ENCODE data around the gene OR13C5.
"Not testable (repeated sequence)": the region's sequence is repeated elsewhere in the genome, so short reads cannot be mapped to it uniquely, and the experiment has no call there.

Gene OR13C5, protein sequence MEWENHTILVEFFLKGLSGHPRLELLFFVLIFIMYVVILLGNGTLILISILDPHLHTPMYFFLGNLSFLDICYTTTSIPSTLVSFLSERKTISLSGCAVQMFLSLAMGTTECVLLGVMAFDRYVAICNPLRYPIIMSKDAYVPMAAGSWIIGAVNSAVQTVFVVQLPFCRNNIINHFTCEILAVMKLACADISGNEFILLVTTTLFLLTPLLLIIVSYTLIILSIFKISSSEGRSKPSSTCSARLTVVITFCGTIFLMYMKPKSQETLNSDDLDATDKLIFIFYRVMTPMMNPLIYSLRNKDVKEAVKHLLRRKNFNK

DNA sequence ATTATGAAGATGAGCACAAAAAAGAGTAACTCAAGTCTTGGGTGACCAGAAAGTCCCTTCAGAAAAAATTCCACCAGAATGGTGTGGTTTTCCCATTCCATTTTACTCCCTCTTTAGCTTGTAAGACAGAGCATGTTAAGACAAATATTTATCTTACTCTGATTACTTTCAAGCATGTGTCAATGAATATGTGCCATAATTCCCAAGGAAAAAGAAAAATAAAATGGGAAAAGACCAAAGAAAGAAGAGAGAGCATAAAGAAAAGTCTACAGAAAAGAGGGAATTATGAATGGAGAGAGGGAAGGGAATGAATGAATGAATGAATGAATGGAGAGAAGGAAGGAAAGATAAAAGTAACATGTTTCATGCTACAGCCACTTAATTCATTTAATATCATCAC lies at the start of gene OR13C5:
Gene OR13C5 (minus strand): TSS at position 101 of the 400 bp plus-strand sequence. CDS start 0 bp downstream, at position 101.
- H3K4me1 Mint-ChIP-seq; DNase-seq; H3K27me3 Mint-ChIP-seq (ENCODE audit: low read depth, poor library complexity); H3K36me3 Mint-ChIP-seq (ENCODE audit: low read depth); H3K27ac Mint-ChIP-seq; H3K9me3 Mint-ChIP-seq; H3K4me3 Mint-ChIP-seq: not testable (repeated sequence)

DNA sequence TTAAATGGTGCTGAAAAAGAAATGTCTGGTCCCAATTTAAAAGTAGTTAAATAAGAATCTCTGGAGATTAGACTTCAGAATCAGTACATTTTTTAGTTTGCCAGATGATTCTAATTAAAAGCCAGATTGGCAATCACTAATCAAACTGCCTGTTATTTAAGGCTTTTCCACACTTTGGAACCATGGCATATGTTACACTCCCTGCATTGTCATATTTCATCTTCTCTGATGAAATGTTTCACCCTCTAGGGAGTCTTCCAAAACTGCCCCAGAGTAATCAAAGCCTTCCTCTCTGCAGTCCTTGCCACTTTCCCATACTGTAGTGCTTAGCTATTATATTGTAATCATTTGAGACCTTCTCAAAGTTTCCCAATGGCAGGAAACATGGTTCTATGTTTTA lies 36.2 kb upstream of the OR13C5 start:
- Mint-ChIP-seq H3K4me3 (no peak overlapping the region), H3K36me3 (ENCODE audit: low read depth) (no peaks in the 10 kb centered on the region), H3K4me1 (no peaks in the 10 kb centered on the region), H3K9me3 (peaks cover 24% of the 10 kb centered on the region), H3K27me3 (ENCODE audit: low read depth, poor library complexity) (no peaks in the 10 kb centered on the region), H3K27ac (no peak overlapping the region)
- no peak for DNase-seq
- TF ChIP-seq, protein P1, sequence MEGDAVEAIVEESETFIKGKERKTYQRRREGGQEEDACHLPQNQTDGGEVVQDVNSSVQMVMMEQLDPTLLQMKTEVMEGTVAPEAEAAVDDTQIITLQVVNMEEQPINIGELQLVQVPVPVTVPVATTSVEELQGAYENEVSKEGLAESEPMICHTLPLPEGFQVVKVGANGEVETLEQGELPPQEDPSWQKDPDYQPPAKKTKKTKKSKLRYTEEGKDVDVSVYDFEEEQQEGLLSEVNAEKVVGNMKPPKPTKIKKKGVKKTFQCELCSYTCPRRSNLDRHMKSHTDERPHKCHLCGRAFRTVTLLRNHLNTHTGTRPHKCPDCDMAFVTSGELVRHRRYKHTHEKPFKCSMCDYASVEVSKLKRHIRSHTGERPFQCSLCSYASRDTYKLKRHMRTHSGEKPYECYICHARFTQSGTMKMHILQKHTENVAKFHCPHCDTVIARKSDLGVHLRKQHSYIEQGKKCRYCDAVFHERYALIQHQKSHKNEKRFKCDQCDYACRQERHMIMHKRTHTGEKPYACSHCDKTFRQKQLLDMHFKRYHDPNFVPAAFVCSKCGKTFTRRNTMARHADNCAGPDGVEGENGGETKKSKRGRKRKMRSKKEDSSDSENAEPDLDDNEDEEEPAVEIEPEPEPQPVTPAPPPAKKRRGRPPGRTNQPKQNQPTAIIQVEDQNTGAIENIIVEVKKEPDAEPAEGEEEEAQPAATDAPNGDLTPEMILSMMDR (IDR thresholded peaks at IDR 0.05): no peak

DNA sequence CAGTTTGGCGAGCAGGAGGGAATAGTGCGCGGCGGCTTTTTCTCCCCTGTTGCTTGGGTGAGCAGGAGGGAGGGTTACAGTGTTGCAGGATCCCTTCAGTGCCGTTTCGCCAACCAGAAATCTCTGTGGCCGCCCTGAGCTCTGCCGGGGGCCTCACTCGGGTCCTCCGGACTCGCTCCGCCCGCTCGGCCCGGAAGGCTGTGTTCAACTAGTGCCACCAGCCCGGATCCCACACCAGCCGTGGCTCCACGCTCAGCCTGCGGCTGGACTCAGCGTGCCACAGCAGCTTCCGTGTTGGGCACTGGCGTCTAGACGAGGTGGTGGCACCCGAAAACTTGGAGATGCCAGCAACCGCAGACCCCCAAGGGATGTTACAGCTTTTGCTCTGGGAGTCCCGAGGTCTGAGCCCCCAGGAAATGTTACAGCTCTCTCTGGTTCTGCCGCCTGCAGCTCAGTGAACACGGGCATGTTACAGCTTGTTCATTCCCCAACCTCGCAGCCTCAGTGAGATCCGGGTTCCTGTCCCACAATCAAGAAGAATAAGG lies 34.8 kb upstream of the OR13C5 start:
- no peak for DNase-seq
- Mint-ChIP-seq H3K36me3 (ENCODE audit: low read depth) (no peaks in the 10 kb centered on the region), H3K27me3 (ENCODE audit: low read depth, poor library complexity) (no peaks in the 10 kb centered on the region), H3K27ac (no peak overlapping the region), H3K9me3 (peaks cover 11% of the 10 kb centered on the region), H3K4me3 (no peak overlapping the region), H3K4me1 (no peaks in the 10 kb centered on the region)
- TF ChIP-seq, protein P1 (IDR thresholded peaks at IDR 0.05): no peak

DNA sequence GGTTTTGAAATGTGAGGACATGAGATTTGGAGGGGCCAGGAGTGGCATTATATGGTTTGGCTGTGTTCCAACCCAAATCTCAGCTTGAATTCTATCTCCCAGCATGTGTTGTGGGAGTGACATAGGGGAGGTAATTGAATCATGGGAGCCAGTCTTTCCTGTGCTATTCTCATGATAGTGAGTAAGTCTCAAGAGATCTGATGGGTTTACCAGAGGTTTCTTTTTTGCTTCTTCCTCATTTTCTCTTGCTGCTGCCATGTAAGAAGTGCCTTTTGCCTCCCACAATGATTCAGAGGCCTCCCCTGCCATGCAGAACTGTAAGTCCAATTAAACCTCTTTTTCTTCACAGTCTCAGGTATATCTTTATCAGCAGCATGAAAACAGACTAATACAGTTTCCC lies 26.8 kb upstream of the OR13C5 start:
- not testable (repeated sequence) for H3K27me3 Mint-ChIP-seq (ENCODE audit: low read depth, poor library complexity); H3K36me3 Mint-ChIP-seq (ENCODE audit: low read depth); H3K27ac Mint-ChIP-seq; H3K4me1 Mint-ChIP-seq; H3K4me3 Mint-ChIP-seq; DNase-seq; H3K9me3 Mint-ChIP-seq

DNA sequence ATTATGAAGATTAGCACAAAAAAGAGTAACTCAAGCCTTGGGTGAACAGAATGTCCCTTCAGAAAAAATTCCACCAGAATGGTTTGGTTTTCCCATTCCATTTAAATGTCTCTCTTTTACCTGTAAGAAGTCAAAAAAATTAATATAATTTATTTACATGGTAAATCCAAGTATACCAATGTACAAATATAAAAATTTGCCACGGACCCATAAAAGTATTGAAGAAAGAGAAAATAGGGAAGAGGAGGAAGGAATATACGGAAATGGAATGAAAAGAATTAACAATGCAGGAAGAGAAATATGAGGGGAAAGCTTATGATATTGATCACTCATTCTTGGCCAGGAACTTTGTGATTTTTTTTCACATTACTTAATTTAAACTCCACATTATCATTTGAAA lies 18.9 kb upstream of the OR13C5 start, which contains the start of gene OR13C9:
Gene OR13C9 (minus strand): TSS at position 101 of the 400 bp plus-strand sequence. CDS start 0 bp downstream, at position 101.
- Mint-ChIP-seq H3K4me3 (no peak within 1 kb of the TSS), H3K9me3 (no peaks in the 10 kb centered on the region), H3K27me3 (ENCODE audit: low read depth, poor library complexity) (peaks cover 6% of the 10 kb centered on the region), H3K4me1 (no peaks in the 10 kb centered on the region), H3K27ac (no peak within 1 kb of the TSS), H3K36me3 (ENCODE audit: low read depth) (no peaks in the 10 kb centered on the region)
- TF ChIP-seq, protein P1 (IDR thresholded peaks at IDR 0.05): no peak
- no peak for DNase-seq

DNA sequence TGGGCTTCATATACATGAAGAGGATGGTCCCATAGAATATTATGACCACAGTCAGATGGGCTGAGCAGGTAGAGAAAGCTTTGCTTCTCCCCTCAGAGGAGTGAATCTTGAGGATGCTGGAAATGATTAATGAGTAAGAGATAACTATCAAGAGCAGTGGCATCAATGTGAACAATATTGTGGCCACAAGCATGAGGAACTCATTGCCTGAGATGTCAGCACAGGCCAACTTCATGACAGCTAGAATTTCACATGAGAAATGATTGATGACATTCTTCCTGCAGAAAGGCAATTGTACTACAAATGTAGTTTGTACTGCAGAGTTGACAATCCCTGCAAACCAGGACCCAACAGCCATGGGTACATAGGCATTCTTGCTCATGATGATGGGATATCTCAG lies 18.2 kb upstream of the OR13C5 start:
- Mint-ChIP-seq H3K9me3 (no peaks in the 10 kb centered on the region), H3K4me1 (no peaks in the 10 kb centered on the region), H3K36me3 (ENCODE audit: low read depth) (no peaks in the 10 kb centered on the region), H3K27me3 (ENCODE audit: low read depth, poor library complexity) (peaks cover 9% of the 10 kb centered on the region), H3K27ac (no peak overlapping the region), H3K4me3 (no peak overlapping the region)
- DNase-seq: no peak
- TF ChIP-seq, protein P1 (IDR thresholded peaks at IDR 0.05): no peak

DNA sequence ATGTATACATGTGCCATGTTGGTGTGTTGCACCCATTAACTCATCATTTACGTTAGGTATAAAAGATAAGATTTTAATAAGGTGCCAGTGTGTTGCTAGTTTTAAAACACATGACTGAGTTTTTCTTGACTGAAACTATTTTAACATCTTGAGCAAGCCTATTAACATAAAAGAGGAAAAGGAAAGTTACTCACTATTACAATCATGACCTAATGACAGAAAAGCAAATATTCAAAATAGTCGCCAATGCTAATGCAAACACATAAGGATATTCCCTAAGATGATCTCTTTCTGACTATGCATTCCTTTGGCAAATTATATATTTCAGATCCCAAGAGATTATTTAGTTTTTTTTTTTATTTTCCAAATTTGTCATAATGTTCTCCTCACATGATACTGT lies 12.0 kb upstream of the OR13C5 start:
- H3K4me1 Mint-ChIP-seq: no peaks in the 10 kb centered on the region
- no peak overlapping the region for H3K4me3 Mint-ChIP-seq
- H3K27ac Mint-ChIP-seq: no peak overlapping the region
- H3K36me3 Mint-ChIP-seq (ENCODE audit: low read depth): no peaks in the 10 kb centered on the region
- TF ChIP-seq, protein P1 (IDR thresholded peaks at IDR 0.05): no peak
- no peak for DNase-seq
- peaks cover 3% of the 10 kb centered on the region for H3K27me3 Mint-ChIP-seq (ENCODE audit: low read depth, poor library complexity)
- no peaks in the 10 kb centered on the region for H3K9me3 Mint-ChIP-seq
